HepG2 (cell line): ENCODE measurements around the gene CCDC85A. TPM values are rescaled to one million over a fixed set of nuclear protein-coding genes. Genes with fewer than 3 reads are reported as not detected.

Experiments
- ATAC-seq: fragments of 200-7000 bp; cut with Tn5 transposase; 3 replicates; pipeline ENCODE4 v1.9.1; 2020; ENCODE audit warnings: mild to moderate bottlenecking, moderate library complexity
- BruUV-seq: library from RNA; stranded (reverse); fragments of 400-500 nt; replicated peaks from 2 replicates; lab custom pipeline; 2021; lab: Mats Ljungman, UMichigan
- CTCF ChIA-PET: fragments of 300-600 bp; formaldehyde crosslinking; extraction: SDS; loops from one replicate; lab custom pipeline; 2021; ENCODE audit warnings: low total read pairs, inconsistent platforms, low intra/inter-chr PET ratio; lab: Yijun Ruan, JAX
- POLR2A ChIA-PET: fragments of 350-600 bp; sonication (Branson Sonifier 250); formaldehyde crosslinking; loops from one replicate; lab custom pipeline; 2020; ENCODE audit warnings: antibody characterized with exemption, inconsistent platforms; lab: Yijun Ruan, JAX
- DNase-seq: peaks from one replicate; pipeline ENCODE4 v3.0.0-alpha.2; 2015; ENCODE audit warnings: low spot score
- FAIRE-seq: peaks from 3 replicates; lab custom pipeline; 2011; peaks lifted over from hg19 to GRCh38; lab: Jason Lieb, UNC
- H2AFZ ChIP-seq: one replicate; pipeline ENCODE4 v1.6.1; 2011; ENCODE audit warnings: low read length, inconsistent platforms
- H3K27ac ChIP-seq: fragments of 300-600 bp; 3 replicates; pipeline ENCODE4 v1.8.0; 2011; ENCODE audit warnings: mixed run types, mild to moderate bottlenecking, mixed read lengths, low read length, inconsistent platforms; ENCODE audit not compliant: insufficient read depth; ENCODE audit errors: extremely low read length
- H3K27me3 ChIP-seq, 2 experiments: fragments of 200-600 bp in 1 of 2; 2 replicates in 1 of 2; 3 replicates in 1 of 2; pipeline versions ENCODE4 v1.6.0 to v1.8.0; 2011; ENCODE audit warnings: low read length in 2 of 2, mild to moderate bottlenecking in 2 of 2, moderate library complexity in 2 of 2, inconsistent platforms in 1 of 2; ENCODE audit not compliant: insufficient read depth in 2 of 2, control insufficient read depth in 1 of 2
- H3K36me3 ChIP-seq, 2 experiments: fragments of 200-600 bp in 1 of 2; replicated peaks in 1 of 2; 2 replicates in 1 of 2; 3 replicates in 1 of 2; pipeline versions ENCODE4 v1.5.1 to v1.8.0; 2011; ENCODE audit warnings: low read length in 2 of 2, inconsistent platforms in 1 of 2; ENCODE audit not compliant: insufficient read depth in 2 of 2, control insufficient read depth in 1 of 2
- H3K4me1 ChIP-seq: 2 replicates; pipeline ENCODE4 v1.5.1; 2012; ENCODE audit warnings: low read length, inconsistent platforms; ENCODE audit not compliant: insufficient read depth
- H3K4me2 ChIP-seq: 2 replicates; pipeline ENCODE4 v1.6.0; 2011; ENCODE audit warnings: low read depth, low read length, inconsistent platforms
- H3K4me3 ChIP-seq, 3 experiments: fragments of 200-600 bp in 1 of 3; sonication (generic), shearing (Covaris generic) in 1 of 3; replicated peaks in 1 of 3; 2 replicates each; pipeline ENCODE4 v1.5.1; 2011 to 2016; ENCODE audit warnings: low read length in 3 of 3, inconsistent platforms in 2 of 3, low read depth in 2 of 3, mild to moderate bottlenecking in 2 of 3, control low read depth in 1 of 3, mixed read lengths in 1 of 3; ENCODE audit not compliant: insufficient read depth in 1 of 3
- H3K79me2 ChIP-seq: one replicate; pipeline ENCODE4 v1.6.1; 2011; ENCODE audit warnings: low read length, inconsistent platforms; ENCODE audit not compliant: insufficient read depth
- H3K9ac ChIP-seq: 2 replicates; pipeline ENCODE4 v1.6.0; 2011; ENCODE audit warnings: mild to moderate bottlenecking, low read depth, low read length, inconsistent platforms; ENCODE audit not compliant: insufficient read depth
- H3K9me3 ChIP-seq: 2 replicates; pipeline ENCODE4 v1.5.1; 2012; ENCODE audit warnings: mild to moderate bottlenecking, low read length
- H4K20me1 ChIP-seq: 2 replicates; pipeline ENCODE4 v1.6.0; 2011; ENCODE audit warnings: inconsistent platforms, mild to moderate bottlenecking, low read length, moderate library complexity; ENCODE audit not compliant: insufficient read depth
- EP300 ChIP-seq, 3 experiments: sonication (generic) in 1 of 3; formaldehyde crosslinking in 1 of 3; IDR thresholded peaks; 2 replicates each; pipeline versions ENCODE4 v1.5.1 to v1.6.1; 2011 to 2020; ENCODE audit warnings: low read depth in 2 of 3, low read length in 2 of 3, borderline replicate concordance in 1 of 3, improper control_type of control experiment in 1 of 3, mild to moderate bottlenecking in 1 of 3, missing genetic modification reagents in 1 of 3, moderate library complexity in 1 of 3
- HMG20A ChIP-seq: IDR thresholded peaks from 2 replicates; pipeline ENCODE4 v1.6.1; 2016; ENCODE audit warnings: borderline replicate concordance
- HNRNPUL1 ChIP-seq: fragments of 200-400 bp; formaldehyde crosslinking; IDR thresholded peaks from 2 replicates; pipeline ENCODE4 v1.6.1; 2017; ENCODE audit warnings: low read depth, mild to moderate bottlenecking, low read length, moderate library complexity
- PLRG1 ChIP-seq: fragments of 450-650 bp; conservative IDR thresholded peaks from 2 replicates; pipeline ENCODE4 v1.6.1; 2016
- SP2 ChIP-seq: sonication (generic); formaldehyde crosslinking; IDR thresholded peaks from 2 replicates; pipeline ENCODE4 v1.5.1; 2020; ENCODE audit warnings: mild to moderate bottlenecking, missing genetic modification reagents
- XRCC5 ChIP-seq: fragments of 200-400 bp; formaldehyde crosslinking; optimal IDR thresholded peaks from 2 replicates; pipeline ENCODE3; 2017; ENCODE audit warnings: mild to moderate bottlenecking, low read length
- ZNF790 ChIP-seq: sonication (generic); formaldehyde crosslinking; IDR thresholded peaks from 2 replicates; pipeline ENCODE4 v1.8.0; 2022; ENCODE audit warnings: missing genetic modification reagents, mild to moderate bottlenecking, borderline replicate concordance
- WGBS: methylation state at CpG from one replicate; pipeline ENCODE4 v1.1.6; 2017; ENCODE audit warnings: low lambda C conversion rate; 5-methylcytosine and 5-hydroxymethylcytosine counted together
- in situ Hi-C: cut with HindIII; loops from 2 replicates; pipeline ENCODE4 v1.10.0; 2017; ENCODE audit warnings: low pct_unique_long_range_greater_than_20kb; ENCODE audit not compliant: extremely low pct_ligation_motif_present
- intact Hi-C: fragments of 100-400 bp; cut with micrococcal nuclease; formaldehyde crosslinking; loops from one replicate; pipeline ENCODE4 v1.10.0; 2022; ENCODE audit not compliant: unreplicated experiment
- polyA plus RNA-seq, 8 experiments: library from polyadenylated mRNA; depleted of rRNA in 3 of 8; stranded (reverse) in 7 of 8; unstranded in 1 of 8; fragments of >200 nt; fragmentation: Illumina TruSeq in 4 of 8; extraction: Trizol in 4 of 8; gene quantifications; 2 replicates each; pipeline versions ENCODE4 v1.2.1 to v1.2.3, GENCODE V29; 2011 to 2016; ENCODE audit warnings: low read depth in 4 of 8, missing spikeins in 1 of 8, mixed read lengths in 1 of 8; ENCODE audit not compliant: insufficient read depth in 1 of 8
- total RNA-seq, 5 experiments: library from RNA; depleted of rRNA; stranded (reverse); fragments of >200 nt; fragmentation: Illumina TruSeq; extraction: Trizol; gene quantifications; 2 replicates each; pipeline ENCODE4 v1.2.3, GENCODE V29; 2016; ENCODE audit warnings: low read depth in 1 of 5
- TF ChIP-seq, protein P1 (sequence below): sonication (generic); formaldehyde crosslinking; IDR thresholded peaks from 2 replicates; pipeline ENCODE4 v1.9.0; 2021; ENCODE audit warnings: missing genetic modification reagents, borderline replicate concordance
- TF ChIP-seq, protein P2 (sequence below): sonication (generic); formaldehyde crosslinking; IDR thresholded peaks from 2 replicates; pipeline ENCODE4 v1.8.0; 2022; ENCODE audit warnings: mild to moderate bottlenecking, missing genetic modification reagents, borderline replicate concordance
- TF ChIP-seq, protein P3 (sequence below): sonication (generic); formaldehyde crosslinking; IDR thresholded peaks from 2 replicates; pipeline ENCODE4 v1.4.0; 2020; ENCODE audit warnings: missing genetic modification reagents

Gene CCDC85A
- total and polyA plus RNA-seq, 2 of the 13 experiments (the other 11 are each of a cell fraction or from before 2014, with no cell fraction given): not detected

DNA sequence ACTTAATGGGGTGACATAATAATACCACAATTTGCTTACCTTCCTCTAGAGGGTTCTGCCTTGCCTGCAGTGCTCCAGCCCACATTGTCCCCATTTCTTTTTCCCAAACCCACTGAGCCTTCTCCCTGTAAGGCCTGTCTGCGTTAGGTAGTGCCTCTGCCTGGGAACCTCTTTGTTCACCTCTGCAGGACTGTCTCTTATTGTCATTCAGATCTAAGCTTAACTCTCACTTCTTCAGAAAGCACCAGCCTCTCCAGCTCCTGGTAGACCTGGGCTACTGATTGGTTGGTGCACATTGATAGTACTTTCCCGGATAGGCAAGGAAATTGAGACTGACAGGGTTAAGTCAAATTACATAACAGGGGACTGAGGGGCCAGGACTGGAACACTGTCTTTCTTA is 49.1 kb downstream of the CCDC85A start:
- Histone ChIP-seq H3K4me3 (no peak overlapping the region), H3K4me2 (no peak overlapping the region), H3K9ac (no peak overlapping the region), H3K79me2 (no peaks in the 10 kb centered on the region), H3K4me1 (no peaks in the 10 kb centered on the region), H3K27ac (no peak overlapping the region), H3K27me3 (no peaks in the 10 kb centered on the region), H2AFZ (no peak overlapping the region), H3K36me3 (no peaks in the 10 kb centered on the region), H4K20me1 (no peaks in the 10 kb centered on the region), H3K9me3 (no peaks in the 10 kb centered on the region)
- WGBS: 2% methylated on average over 2 of the region's 2 CpGs
- in situ Hi-C loops: no loop called here
- FAIRE-seq (no peak), DNase-seq (no peak), ATAC-seq (no peak)
- ChIA-PET POLR2A (no interaction called here), CTCF (no interaction called here)
- intact Hi-C loops: no loop called here
- BruUV-seq: no TSS peak
- TF ChIP-seq EP300 (IDR thresholded peaks at IDR 0.05; ENCODE audit: low read depth in 2 of 2, low read length in 2 of 2) (no peak), EP300 (CRISPR knock-in tag; IDR thresholded peaks at IDR 0.05; ENCODE audit: borderline replicate concordance) (no peak), SP2 (CRISPR knock-in tag) (no peak), HMG20A (CRISPR knock-in tag) (no peak), HNRNPUL1 (no peak), XRCC5 (no peak), PLRG1 (no peak), ZNF790 (CRISPR knock-in tag) (no peak)
- TF ChIP-seq, protein P1, sequence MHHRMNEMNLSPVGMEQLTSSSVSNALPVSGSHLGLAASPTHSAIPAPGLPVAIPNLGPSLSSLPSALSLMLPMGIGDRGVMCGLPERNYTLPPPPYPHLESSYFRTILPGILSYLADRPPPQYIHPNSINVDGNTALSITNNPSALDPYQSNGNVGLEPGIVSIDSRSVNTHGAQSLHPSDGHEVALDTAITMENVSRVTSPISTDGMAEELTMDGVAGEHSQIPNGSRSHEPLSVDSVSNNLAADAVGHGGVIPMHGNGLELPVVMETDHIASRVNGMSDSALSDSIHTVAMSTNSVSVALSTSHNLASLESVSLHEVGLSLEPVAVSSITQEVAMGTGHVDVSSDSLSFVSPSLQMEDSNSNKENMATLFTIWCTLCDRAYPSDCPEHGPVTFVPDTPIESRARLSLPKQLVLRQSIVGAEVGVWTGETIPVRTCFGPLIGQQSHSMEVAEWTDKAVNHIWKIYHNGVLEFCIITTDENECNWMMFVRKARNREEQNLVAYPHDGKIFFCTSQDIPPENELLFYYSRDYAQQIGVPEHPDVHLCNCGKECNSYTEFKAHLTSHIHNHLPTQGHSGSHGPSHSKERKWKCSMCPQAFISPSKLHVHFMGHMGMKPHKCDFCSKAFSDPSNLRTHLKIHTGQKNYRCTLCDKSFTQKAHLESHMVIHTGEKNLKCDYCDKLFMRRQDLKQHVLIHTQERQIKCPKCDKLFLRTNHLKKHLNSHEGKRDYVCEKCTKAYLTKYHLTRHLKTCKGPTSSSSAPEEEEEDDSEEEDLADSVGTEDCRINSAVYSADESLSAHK (CRISPR knock-in tag): no peak
- TF ChIP-seq, protein P2, sequence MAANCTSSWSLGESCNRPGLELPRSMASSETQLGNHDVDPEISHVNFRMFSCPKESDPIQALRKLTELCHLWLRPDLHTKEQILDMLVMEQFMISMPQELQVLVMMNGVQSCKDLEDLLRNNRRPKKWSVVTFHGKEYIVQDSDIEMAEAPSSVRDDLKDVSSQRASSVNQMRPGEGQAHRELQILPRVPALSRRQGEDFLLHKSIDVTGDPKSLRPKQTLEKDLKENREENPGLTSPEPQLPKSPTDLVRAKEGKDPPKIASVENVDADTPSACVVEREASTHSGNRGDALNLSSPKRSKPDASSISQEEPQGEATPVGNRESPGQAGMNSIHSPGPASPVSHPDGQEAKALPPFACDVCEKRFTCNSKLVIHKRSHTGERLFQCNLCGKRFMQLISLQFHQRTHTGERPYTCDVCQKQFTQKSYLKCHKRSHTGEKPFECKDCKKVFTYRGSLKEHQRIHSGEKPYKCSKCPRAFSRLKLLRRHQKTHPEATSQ (CRISPR knock-in tag): no peak
- TF ChIP-seq, protein P3, sequence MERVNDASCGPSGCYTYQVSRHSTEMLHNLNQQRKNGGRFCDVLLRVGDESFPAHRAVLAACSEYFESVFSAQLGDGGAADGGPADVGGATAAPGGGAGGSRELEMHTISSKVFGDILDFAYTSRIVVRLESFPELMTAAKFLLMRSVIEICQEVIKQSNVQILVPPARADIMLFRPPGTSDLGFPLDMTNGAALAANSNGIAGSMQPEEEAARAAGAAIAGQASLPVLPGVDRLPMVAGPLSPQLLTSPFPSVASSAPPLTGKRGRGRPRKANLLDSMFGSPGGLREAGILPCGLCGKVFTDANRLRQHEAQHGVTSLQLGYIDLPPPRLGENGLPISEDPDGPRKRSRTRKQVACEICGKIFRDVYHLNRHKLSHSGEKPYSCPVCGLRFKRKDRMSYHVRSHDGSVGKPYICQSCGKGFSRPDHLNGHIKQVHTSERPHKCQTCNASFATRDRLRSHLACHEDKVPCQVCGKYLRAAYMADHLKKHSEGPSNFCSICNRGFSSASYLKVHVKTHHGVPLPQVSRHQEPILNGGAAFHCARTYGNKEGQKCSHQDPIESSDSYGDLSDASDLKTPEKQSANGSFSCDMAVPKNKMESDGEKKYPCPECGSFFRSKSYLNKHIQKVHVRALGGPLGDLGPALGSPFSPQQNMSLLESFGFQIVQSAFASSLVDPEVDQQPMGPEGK (CRISPR knock-in tag): no peak
